ENCODE results near the gene FAM151B.

- no peak for TF ChIP-seq CTCF (IDR thresholded peaks at IDR 0.05)
- TF ChIP-seq POLR2A (IDR thresholded peaks at IDR 0.05), result no peak
Measured at GRCh38 chr5:80565330-80565729, 77.4 kb downstream of the FAM151B start.
